Kasumi-1 (cell line): Measurements from ENCODE around the gene MUC2.

Experiments used
- DNase-seq, 2 experiments: peaks; one replicate each; lab custom pipeline; 2025; lab: John Stamatoyannopoulos, UW

Gene MUC2

GRCh38 chr11:1121813-1122663, 47.4 kb downstream of the MUC2 start:
- no peak for DNase-seq

GRCh38 chr11:1122664-1123002, 48.0 kb downstream of the MUC2 start:
- DNase-seq = no peak

GRCh38 chr11:1123970-1124369, 49.3 kb downstream of the MUC2 start:
- no peak for DNase-seq
